ENCODE measurements around the gene HDAC9. TPM values are rescaled to one million over a fixed set of nuclear protein-coding genes. Genes with fewer than 3 reads are reported as not detected.

Gene HDAC9
- polyA plus RNA-seq, 1 of the 3 experiments (the other 2 are of a cell fraction): 11.6 TPM

DNA sequence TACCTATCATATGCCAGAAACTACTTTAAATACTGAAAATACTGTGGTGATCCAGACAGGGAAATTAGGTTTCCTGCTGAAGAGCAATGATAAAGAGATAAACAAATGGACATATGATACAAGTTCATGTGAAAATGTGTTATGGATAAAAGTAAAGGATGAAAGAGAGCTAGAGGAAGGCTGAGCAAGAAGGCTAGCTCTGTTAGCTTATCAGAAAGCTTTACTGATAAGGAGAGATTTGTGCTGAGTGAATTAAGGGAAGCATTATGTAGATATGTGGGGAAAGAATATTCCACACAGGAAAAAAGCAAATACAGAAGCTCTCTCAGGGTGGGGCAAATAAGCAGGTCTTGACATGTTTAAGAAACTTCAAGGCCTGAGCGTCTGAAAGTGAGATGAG lies 308.4 kb downstream of the HDAC9 start (continued):
- TF ChIP-seq, protein P1, sequence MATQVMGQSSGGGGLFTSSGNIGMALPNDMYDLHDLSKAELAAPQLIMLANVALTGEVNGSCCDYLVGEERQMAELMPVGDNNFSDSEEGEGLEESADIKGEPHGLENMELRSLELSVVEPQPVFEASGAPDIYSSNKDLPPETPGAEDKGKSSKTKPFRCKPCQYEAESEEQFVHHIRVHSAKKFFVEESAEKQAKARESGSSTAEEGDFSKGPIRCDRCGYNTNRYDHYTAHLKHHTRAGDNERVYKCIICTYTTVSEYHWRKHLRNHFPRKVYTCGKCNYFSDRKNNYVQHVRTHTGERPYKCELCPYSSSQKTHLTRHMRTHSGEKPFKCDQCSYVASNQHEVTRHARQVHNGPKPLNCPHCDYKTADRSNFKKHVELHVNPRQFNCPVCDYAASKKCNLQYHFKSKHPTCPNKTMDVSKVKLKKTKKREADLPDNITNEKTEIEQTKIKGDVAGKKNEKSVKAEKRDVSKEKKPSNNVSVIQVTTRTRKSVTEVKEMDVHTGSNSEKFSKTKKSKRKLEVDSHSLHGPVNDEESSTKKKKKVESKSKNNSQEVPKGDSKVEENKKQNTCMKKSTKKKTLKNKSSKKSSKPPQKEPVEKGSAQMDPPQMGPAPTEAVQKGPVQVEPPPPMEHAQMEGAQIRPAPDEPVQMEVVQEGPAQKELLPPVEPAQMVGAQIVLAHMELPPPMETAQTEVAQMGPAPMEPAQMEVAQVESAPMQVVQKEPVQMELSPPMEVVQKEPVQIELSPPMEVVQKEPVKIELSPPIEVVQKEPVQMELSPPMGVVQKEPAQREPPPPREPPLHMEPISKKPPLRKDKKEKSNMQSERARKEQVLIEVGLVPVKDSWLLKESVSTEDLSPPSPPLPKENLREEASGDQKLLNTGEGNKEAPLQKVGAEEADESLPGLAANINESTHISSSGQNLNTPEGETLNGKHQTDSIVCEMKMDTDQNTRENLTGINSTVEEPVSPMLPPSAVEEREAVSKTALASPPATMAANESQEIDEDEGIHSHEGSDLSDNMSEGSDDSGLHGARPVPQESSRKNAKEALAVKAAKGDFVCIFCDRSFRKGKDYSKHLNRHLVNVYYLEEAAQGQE (IDR thresholded peaks at IDR 0.05; ENCODE audit: low read depth, low read length): no peak
- peak; percentile 99 for TF ChIP-seq GATA2 (CRISPR knock-in tag; IDR thresholded peaks at IDR 0.05)
- TF ChIP-seq CHD2 (IDR thresholded peaks at IDR 0.05; ENCODE audit: low read length, partially characterized antibody): peak; percentile 88
- TF ChIP-seq, protein P2, sequence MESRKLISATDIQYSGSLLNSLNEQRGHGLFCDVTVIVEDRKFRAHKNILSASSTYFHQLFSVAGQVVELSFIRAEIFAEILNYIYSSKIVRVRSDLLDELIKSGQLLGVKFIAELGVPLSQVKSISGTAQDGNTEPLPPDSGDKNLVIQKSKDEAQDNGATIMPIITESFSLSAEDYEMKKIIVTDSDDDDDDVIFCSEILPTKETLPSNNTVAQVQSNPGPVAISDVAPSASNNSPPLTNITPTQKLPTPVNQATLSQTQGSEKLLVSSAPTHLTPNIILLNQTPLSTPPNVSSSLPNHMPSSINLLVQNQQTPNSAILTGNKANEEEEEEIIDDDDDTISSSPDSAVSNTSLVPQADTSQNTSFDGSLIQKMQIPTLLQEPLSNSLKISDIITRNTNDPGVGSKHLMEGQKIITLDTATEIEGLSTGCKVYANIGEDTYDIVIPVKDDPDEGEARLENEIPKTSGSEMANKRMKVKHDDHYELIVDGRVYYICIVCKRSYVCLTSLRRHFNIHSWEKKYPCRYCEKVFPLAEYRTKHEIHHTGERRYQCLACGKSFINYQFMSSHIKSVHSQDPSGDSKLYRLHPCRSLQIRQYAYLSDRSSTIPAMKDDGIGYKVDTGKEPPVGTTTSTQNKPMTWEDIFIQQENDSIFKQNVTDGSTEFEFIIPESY (IDR thresholded peaks at IDR 0.05; ENCODE audit: borderline replicate concordance, low read depth): no peak
- TF ChIP-seq JUND (IDR thresholded peaks at IDR 0.05): peak; percentile 25
- TF ChIP-seq TCF12 (IDR thresholded peaks at IDR 0.05): peak; percentile 61
- TF ChIP-seq ELF1 (IDR thresholded peaks at IDR 0.05): no peak
- TF ChIP-seq FOSL2 (IDR thresholded peaks at IDR 0.05; ENCODE audit: borderline replicate concordance, low read depth): no peak
- TF ChIP-seq NRF1 (IDR thresholded peaks at IDR 0.05; ENCODE audit: low read depth, low read length): no peak
- TF ChIP-seq GABPA (IDR thresholded peaks at IDR 0.05; ENCODE audit: low read depth): no peak
- TF ChIP-seq, protein P3, sequence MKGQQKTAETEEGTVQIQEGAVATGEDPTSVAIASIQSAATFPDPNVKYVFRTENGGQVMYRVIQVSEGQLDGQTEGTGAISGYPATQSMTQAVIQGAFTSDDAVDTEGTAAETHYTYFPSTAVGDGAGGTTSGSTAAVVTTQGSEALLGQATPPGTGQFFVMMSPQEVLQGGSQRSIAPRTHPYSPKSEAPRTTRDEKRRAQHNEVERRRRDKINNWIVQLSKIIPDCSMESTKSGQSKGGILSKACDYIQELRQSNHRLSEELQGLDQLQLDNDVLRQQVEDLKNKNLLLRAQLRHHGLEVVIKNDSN (IDR thresholded peaks at IDR 0.05; ENCODE audit: borderline replicate concordance, low read depth): no peak
- TF ChIP-seq, protein P4, sequence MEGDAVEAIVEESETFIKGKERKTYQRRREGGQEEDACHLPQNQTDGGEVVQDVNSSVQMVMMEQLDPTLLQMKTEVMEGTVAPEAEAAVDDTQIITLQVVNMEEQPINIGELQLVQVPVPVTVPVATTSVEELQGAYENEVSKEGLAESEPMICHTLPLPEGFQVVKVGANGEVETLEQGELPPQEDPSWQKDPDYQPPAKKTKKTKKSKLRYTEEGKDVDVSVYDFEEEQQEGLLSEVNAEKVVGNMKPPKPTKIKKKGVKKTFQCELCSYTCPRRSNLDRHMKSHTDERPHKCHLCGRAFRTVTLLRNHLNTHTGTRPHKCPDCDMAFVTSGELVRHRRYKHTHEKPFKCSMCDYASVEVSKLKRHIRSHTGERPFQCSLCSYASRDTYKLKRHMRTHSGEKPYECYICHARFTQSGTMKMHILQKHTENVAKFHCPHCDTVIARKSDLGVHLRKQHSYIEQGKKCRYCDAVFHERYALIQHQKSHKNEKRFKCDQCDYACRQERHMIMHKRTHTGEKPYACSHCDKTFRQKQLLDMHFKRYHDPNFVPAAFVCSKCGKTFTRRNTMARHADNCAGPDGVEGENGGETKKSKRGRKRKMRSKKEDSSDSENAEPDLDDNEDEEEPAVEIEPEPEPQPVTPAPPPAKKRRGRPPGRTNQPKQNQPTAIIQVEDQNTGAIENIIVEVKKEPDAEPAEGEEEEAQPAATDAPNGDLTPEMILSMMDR (IDR thresholded peaks at IDR 0.05): no peak
- TF ChIP-seq RFX5 (IDR thresholded peaks at IDR 0.05; ENCODE audit: low read length): peak; percentile 40; the same call in 1 of the 2 replicates
- TF ChIP-seq, protein P5, sequence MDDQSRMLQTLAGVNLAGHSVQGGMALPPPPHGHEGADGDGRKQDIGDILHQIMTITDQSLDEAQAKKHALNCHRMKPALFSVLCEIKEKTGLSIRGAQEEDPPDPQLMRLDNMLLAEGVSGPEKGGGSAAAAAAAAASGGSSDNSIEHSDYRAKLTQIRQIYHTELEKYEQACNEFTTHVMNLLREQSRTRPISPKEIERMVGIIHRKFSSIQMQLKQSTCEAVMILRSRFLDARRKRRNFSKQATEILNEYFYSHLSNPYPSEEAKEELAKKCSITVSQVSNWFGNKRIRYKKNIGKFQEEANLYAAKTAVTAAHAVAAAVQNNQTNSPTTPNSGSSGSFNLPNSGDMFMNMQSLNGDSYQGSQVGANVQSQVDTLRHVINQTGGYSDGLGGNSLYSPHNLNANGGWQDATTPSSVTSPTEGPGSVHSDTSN (IDR thresholded peaks at IDR 0.05): no peak
- no peak for TF ChIP-seq SIN3A (IDR thresholded peaks at IDR 0.05; ENCODE audit: borderline replicate concordance, low read depth, low read length)

All from SK-N-SH (cell line).